ENCODE results near the gene OR5AU1. TPM values are rescaled to one million over a fixed set of nuclear protein-coding genes. Genes with fewer than 3 reads are reported as not detected.

The OR5AU1 gene
- total RNA-seq, 1 experiment from 2014 or later = not detected

DNA sequence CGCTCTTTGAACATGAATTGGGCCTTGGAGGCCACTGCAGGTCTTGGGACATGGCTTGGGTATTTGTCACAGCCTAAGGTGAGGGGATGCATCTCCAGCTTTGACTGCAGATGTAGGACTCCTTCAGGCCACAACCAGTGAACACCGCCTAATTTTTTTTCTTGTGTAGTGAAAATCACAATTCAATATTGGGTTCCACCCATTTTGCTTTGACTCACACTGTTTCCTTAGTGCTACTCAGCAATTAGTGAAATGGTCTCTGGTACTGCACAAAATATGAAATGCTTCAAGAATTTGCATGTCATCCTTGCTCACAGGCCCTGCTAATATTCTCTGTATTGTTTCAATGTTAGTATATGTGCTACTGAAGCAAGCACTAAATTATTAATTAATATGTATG is 42.5 kb downstream of the OR5AU1 start:
- H2AFZ ChIP-seq (ENCODE audit: low read length) = no peak overlapping the region
- DNase-seq (no peak), ATAC-seq (no peak)
- no peaks in the 10 kb centered on the region for H3K79me2 ChIP-seq (ENCODE audit: low read length)
- CTCF ChIA-PET = no interaction called here
- no peak overlapping the region for H3K4me2 ChIP-seq (ENCODE audit: low read length)
- H3K4me1 ChIP-seq (ENCODE audit: insufficient read depth, low read length) = no peaks in the 10 kb centered on the region
- intact Hi-C loops (cut with micrococcal nuclease) = no loop called here
- TF ChIP-seq, protein P1, sequence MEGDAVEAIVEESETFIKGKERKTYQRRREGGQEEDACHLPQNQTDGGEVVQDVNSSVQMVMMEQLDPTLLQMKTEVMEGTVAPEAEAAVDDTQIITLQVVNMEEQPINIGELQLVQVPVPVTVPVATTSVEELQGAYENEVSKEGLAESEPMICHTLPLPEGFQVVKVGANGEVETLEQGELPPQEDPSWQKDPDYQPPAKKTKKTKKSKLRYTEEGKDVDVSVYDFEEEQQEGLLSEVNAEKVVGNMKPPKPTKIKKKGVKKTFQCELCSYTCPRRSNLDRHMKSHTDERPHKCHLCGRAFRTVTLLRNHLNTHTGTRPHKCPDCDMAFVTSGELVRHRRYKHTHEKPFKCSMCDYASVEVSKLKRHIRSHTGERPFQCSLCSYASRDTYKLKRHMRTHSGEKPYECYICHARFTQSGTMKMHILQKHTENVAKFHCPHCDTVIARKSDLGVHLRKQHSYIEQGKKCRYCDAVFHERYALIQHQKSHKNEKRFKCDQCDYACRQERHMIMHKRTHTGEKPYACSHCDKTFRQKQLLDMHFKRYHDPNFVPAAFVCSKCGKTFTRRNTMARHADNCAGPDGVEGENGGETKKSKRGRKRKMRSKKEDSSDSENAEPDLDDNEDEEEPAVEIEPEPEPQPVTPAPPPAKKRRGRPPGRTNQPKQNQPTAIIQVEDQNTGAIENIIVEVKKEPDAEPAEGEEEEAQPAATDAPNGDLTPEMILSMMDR (conservative IDR thresholded peaks at IDR 0.05; ENCODE audit: low read depth, low read length) = no peak
- TF ChIP-seq EZH2 (IDR thresholded peaks at IDR 0.05; ENCODE audit: low read length, unreplicated experiment) (no peak), EZH2phosphoT487 (IDR thresholded peaks at IDR 0.05; ENCODE audit: borderline replicate concordance, low read length) (no peak)
- H3K4me3 ChIP-seq (ENCODE audit: low read length) = no peak overlapping the region
- H3K9me2 ChIP-seq (replicated peaks; ENCODE audit: low read length) = no peaks in the 10 kb centered on the region
- no peaks in the 10 kb centered on the region for H3F3A ChIP-seq (ENCODE audit: low read length, unreplicated experiment)
- no peaks in the 10 kb centered on the region for H3K9me3 ChIP-seq (ENCODE audit: low read length)
- H4K20me1 ChIP-seq (ENCODE audit: low read length) = no peaks in the 10 kb centered on the region
- POLR2A ChIA-PET (ENCODE audit: unreplicated experiment) = no interaction called here
- no TSS peak for BruUV-seq (replicated peaks)
- no peaks in the 10 kb centered on the region for H3K36me3 ChIP-seq (ENCODE audit: low read depth, low read length)
- no peaks in the 10 kb centered on the region for H3K27me3 ChIP-seq (ENCODE audit: low read length)
- H3K9ac ChIP-seq (ENCODE audit: low read length) = no peak overlapping the region
- no peak overlapping the region for H3K27ac ChIP-seq (ENCODE audit: low read length)

DNA sequence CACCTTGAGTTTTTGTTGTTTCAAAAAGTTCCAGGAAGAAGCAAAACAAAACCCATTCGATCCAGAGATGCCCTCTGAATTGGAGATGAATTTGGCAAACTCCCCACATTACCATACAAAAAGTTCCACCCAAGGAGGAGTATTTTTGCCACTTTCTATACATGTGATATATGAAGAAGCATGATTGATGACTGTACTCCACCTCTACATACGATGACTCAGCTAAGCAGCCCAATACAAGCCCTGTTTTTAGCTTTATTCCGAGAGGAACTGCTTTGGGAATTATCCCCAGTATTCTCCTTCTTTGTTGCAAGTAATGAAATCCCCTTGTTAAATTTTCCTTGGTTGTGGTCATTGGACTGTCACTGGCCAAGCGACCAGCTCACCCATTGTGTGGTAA is 43.6 kb downstream of the OR5AU1 start:
- no peak for ATAC-seq
- H2AFZ ChIP-seq (ENCODE audit: low read length) = no peak overlapping the region
- DNase-seq = no peak
- H4K20me1 ChIP-seq (ENCODE audit: low read length) = no peaks in the 10 kb centered on the region
- no peak for TF ChIP-seq EZH2phosphoT487 (IDR thresholded peaks at IDR 0.05; ENCODE audit: borderline replicate concordance, low read length)
- no peak for TF ChIP-seq EZH2 (IDR thresholded peaks at IDR 0.05; ENCODE audit: low read length, unreplicated experiment)
- TF ChIP-seq, protein P1 (conservative IDR thresholded peaks at IDR 0.05; ENCODE audit: low read depth, low read length) = no peak
- peaks cover 2% of the 10 kb centered on the region; the same call in 1 of the 2 replicates for H3K4me1 ChIP-seq (ENCODE audit: insufficient read depth, low read length)
- H3K9me2 ChIP-seq (replicated peaks; ENCODE audit: low read length) = no peaks in the 10 kb centered on the region
- H3K4me2 ChIP-seq (ENCODE audit: low read length) = no peak overlapping the region
- no peak overlapping the region for H3K9ac ChIP-seq (ENCODE audit: low read length)
- no peaks in the 10 kb centered on the region for H3K79me2 ChIP-seq (ENCODE audit: low read length)
- no peaks in the 10 kb centered on the region for H3K36me3 ChIP-seq (ENCODE audit: low read depth, low read length)
- intact Hi-C loops (cut with micrococcal nuclease) = no loop called here
- H3K27me3 ChIP-seq (ENCODE audit: low read length) = no peaks in the 10 kb centered on the region
- POLR2A ChIA-PET (ENCODE audit: unreplicated experiment) = no interaction called here
- H3K4me3 ChIP-seq (ENCODE audit: low read length) = no peak overlapping the region
- no peak overlapping the region for H3K27ac ChIP-seq (ENCODE audit: low read length)
- H3F3A ChIP-seq (ENCODE audit: low read length, unreplicated experiment) = no peaks in the 10 kb centered on the region
- no TSS peak for BruUV-seq (replicated peaks)
- CTCF ChIA-PET = no interaction called here
- H3K9me3 ChIP-seq (ENCODE audit: low read length) = no peaks in the 10 kb centered on the region

DNA sequence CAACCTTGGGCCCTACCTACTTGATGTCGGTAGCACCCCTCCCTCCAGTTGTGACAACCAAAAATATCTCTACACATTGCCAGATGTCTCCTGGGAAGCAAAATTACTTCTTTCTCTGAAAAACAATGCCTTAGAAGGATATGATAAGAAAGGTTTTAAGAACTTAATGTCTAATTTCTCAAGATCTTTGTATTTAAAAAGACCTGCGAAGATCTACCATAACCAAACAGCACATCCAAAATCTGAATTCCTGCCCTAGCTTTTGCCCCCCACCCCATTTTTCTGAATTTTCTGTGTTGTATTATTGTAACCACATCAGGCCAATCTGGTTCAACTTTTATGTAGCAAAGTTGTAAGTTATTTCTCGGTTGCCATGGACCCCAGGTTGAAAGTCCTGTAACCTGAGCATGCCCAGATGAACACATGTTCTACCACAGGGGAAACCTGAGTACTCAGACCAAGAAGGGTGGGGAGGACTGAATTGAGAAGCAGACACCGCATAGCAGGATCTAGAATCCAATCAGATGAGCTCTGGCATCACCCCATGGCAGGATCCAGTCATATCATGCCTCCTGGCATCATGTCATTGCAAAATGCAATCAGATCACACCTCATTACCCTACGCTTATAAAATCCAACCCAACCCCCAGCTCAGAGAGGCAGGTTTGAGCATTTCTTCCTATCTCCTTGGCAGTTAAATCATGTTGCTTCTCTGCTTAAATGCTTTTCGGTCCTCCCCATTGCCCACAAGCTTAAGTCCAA is 46.3 kb downstream of the OR5AU1 start:
- DNase-seq (peak; percentile 10), ATAC-seq (no peak)
- Histone ChIP-seq H3K79me2 (ENCODE audit: low read length) (no peaks in the 10 kb centered on the region), H3K4me3 (ENCODE audit: low read length) (no peak overlapping the region), H3F3A (ENCODE audit: low read length, unreplicated experiment) (no peaks in the 10 kb centered on the region), H3K36me3 (ENCODE audit: low read depth, low read length) (no peaks in the 10 kb centered on the region), H4K20me1 (ENCODE audit: low read length) (no peaks in the 10 kb centered on the region), H3K4me1 (ENCODE audit: insufficient read depth, low read length) (peaks cover 16% of the 10 kb centered on the region; the same call in 1 of the 2 replicates), H3K27ac (ENCODE audit: low read length) (no peak overlapping the region), H2AFZ (ENCODE audit: low read length) (no peak overlapping the region), H3K27me3 (ENCODE audit: low read length) (no peaks in the 10 kb centered on the region), H3K4me2 (ENCODE audit: low read length) (no peak overlapping the region), H3K9ac (ENCODE audit: low read length) (no peak overlapping the region), H3K9me3 (ENCODE audit: low read length) (no peaks in the 10 kb centered on the region), H3K9me2 (replicated peaks; ENCODE audit: low read length) (no peaks in the 10 kb centered on the region)
- TF ChIP-seq EZH2 (IDR thresholded peaks at IDR 0.05; ENCODE audit: low read length, unreplicated experiment) (no peak), EZH2phosphoT487 (IDR thresholded peaks at IDR 0.05; ENCODE audit: borderline replicate concordance, low read length) (no peak)
- TF ChIP-seq, protein P1 (conservative IDR thresholded peaks at IDR 0.05; ENCODE audit: low read depth, low read length) = no peak
- POLR2A ChIA-PET (ENCODE audit: unreplicated experiment) = no interaction called here
- intact Hi-C loops (cut with micrococcal nuclease) = no loop called here
- no TSS peak for BruUV-seq (replicated peaks)
- CTCF ChIA-PET = no interaction called here

All from PC-3 (cell line).